GM23338 (cell line): Measurements from ENCODE around the gene HCAR2. TPM values are rescaled to one million over a fixed set of nuclear protein-coding genes. Genes with fewer than 3 reads are reported as not detected.
"Not testable (repeated sequence)": the region's sequence is repeated elsewhere in the genome, so short reads cannot be mapped to it uniquely, and the experiment has no call there.

Experiments
- ATAC-seq: fragments of 200-7000 bp; cut with Tn5 transposase; 3 replicates; pipeline ENCODE4 v1.9.1; 2020
- DNase-seq: peaks from one replicate; pipeline ENCODE4 v3.0.0-alpha.2; 2015; ENCODE audit warnings: low spot score
- H2AFZ ChIP-seq: fragments of 200-600 bp; sonication (generic); 2 replicates; pipeline ENCODE4 v1.8.0; 2016; ENCODE audit warnings: antibody characterized with exemption, mild to moderate bottlenecking, moderate library complexity
- H3F3A ChIP-seq: fragments of 200-600 bp; sonication (generic); replicated peaks from 2 replicates; pipeline ENCODE4 v1.8.0; 2017; ENCODE audit warnings: antibody characterized with exemption, mixed run types, low read depth
- H3K27ac ChIP-seq: fragments of 200-600 bp; sonication (generic); 2 replicates; pipeline ENCODE4 v1.6.1; 2016; ENCODE audit warnings: low read depth
- H3K27me3 ChIP-seq: fragments of 200-600 bp; sonication (generic); 2 replicates; pipeline ENCODE4 v1.8.0; 2016; ENCODE audit warnings: mild to moderate bottlenecking, mixed run types, moderate library complexity; ENCODE audit not compliant: insufficient read depth
- H3K36me3 ChIP-seq: fragments of 200-600 bp; sonication (generic); 2 replicates; pipeline ENCODE4 v1.8.0; 2016; ENCODE audit warnings: mild to moderate bottlenecking; ENCODE audit not compliant: insufficient read depth
- H3K4me1 ChIP-seq: fragments of 200-600 bp; sonication (generic); 2 replicates; pipeline ENCODE4 v1.8.0; 2016; ENCODE audit warnings: mild to moderate bottlenecking, moderate library complexity; ENCODE audit not compliant: insufficient read depth
- H3K4me2 ChIP-seq: fragments of 200-600 bp; sonication (generic); 2 replicates; pipeline ENCODE4 v1.7.1; 2017; ENCODE audit warnings: mixed run types
- H3K4me3 ChIP-seq: fragments of 200-600 bp; sonication (generic); 2 replicates; pipeline ENCODE4 v1.6.1; 2016; ENCODE audit warnings: mixed run types
- H3K79me2 ChIP-seq: fragments of 200-600 bp; sonication (generic); replicated peaks from 2 replicates; pipeline ENCODE4 v1.8.0; 2017; ENCODE audit warnings: mild to moderate bottlenecking; ENCODE audit not compliant: insufficient read depth
- H3K9me2 ChIP-seq: fragments of 200-600 bp; sonication (generic); 2 replicates; pipeline ENCODE4 v1.8.0; 2017; ENCODE audit not compliant: insufficient read depth
- H4K20me1 ChIP-seq: fragments of 200-600 bp; sonication (generic); replicated peaks from 2 replicates; pipeline ENCODE4 v1.8.0; 2017; ENCODE audit warnings: mild to moderate bottlenecking; ENCODE audit not compliant: insufficient read depth
- H3K27ac Mint-ChIP-seq: 2 replicates; pipeline ENCODE4 v1.8.0; 2020; ENCODE audit warnings: inconsistent platforms, mild to moderate bottlenecking, moderate library complexity, mixed read lengths
- H3K27me3 Mint-ChIP-seq: 3 replicates; pipeline ENCODE4 v1.8.0; 2022; ENCODE audit warnings: low read depth, mild to moderate bottlenecking, moderate library complexity, mixed read lengths, inconsistent platforms; ENCODE audit not compliant: insufficient read depth, poor library complexity
- H3K36me3 Mint-ChIP-seq: 3 replicates; pipeline ENCODE4 v1.8.0; 2021; ENCODE audit warnings: low read depth, mild to moderate bottlenecking, inconsistent platforms, moderate library complexity, mixed read lengths
- H3K4me1 Mint-ChIP-seq: 3 replicates; pipeline ENCODE4 v1.8.0; 2020; ENCODE audit warnings: mild to moderate bottlenecking, inconsistent platforms, mixed read lengths
- H3K4me3 Mint-ChIP-seq: 3 replicates; pipeline ENCODE4 v1.8.0; 2021; ENCODE audit warnings: moderate library complexity, mild to moderate bottlenecking, inconsistent platforms, mixed read lengths
- H3K9me3 Mint-ChIP-seq: 3 replicates; pipeline ENCODE4 v1.8.0; 2020; ENCODE audit warnings: moderate library complexity, mild to moderate bottlenecking, inconsistent platforms, mixed read lengths
- polyA plus RNA-seq: library from polyadenylated mRNA; unstranded; fragments of >200 nt; fragmentation: Nextera tagmentation; extraction: Ambion mirVana; gene quantifications from 2 replicates; pipeline ENCODE4 v1.2.1, GENCODE V29; 2016
- total RNA-seq: library from RNA; depleted of rRNA; stranded (reverse); fragments of >200 nt; shearing (Covaris generic); gene quantifications from 2 replicates; pipeline ENCODE4 v1.2.3, GENCODE V29; 2014

The HCAR2 gene
- total and polyA plus RNA-seq, 2 experiments from 2014 or later = not detected

DNA sequence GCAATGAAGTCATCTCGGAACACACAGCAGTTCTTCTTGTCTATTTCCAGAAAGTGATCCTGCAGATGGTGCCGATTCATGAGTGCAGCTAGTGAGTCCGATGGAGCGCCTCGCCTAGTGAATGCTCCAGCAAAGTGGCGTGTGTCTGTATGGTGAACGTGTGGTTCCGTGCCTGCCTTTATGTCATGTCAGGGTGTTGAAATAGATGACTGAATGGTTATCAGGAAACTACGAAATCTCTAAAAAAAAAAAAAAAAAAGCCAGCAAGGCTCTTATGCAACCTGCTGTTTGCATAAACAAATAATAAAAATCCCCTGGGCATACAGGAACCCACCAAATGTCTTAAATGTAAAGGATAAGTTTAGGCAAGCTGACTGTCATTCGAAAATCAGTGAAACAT is 13.5 kb upstream of the HCAR2 start, which contains the start of gene HCAR3:
Gene HCAR3 (minus strand): TSS at position 154 of the 400 bp plus-strand sequence. CDS start 74 bp downstream, at position 80.
- not testable (repeated sequence) for H3F3A ChIP-seq, H3K79me2 ChIP-seq, H3K4me1 ChIP-seq, H3K4me3 Mint-ChIP-seq, DNase-seq, H3K4me3 ChIP-seq, H3K36me3 Mint-ChIP-seq, ATAC-seq, H3K27me3 ChIP-seq, H4K20me1 ChIP-seq, H3K9me3 Mint-ChIP-seq, H3K9me2 ChIP-seq, H3K27me3 Mint-ChIP-seq, H3K27ac Mint-ChIP-seq, H3K27ac ChIP-seq, H2AFZ ChIP-seq, H3K36me3 ChIP-seq, H3K4me1 Mint-ChIP-seq, H3K4me2 ChIP-seq

DNA sequence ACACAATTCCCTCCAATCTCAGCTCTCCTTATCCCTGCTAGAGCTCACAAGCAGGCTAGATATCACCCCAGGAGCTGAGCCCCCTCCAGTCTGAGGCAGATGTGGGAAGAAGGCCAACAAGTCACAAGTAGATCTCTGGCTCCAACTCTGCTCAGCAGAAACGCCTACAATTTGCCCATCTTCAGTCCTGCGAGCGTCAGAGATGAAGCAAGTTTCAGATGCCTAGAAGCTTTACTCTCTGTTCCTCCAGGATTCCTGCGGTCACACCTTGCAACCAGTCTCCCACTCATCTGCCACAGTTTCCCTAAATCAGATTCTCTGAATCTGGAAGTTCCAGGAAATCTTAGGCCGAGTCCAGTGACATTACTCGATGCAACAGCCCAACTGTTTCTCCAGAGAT is 12.1 kb upstream of the HCAR2 start:
- not testable (repeated sequence) for H3K79me2 ChIP-seq, H3K27me3 ChIP-seq, H3K4me1 Mint-ChIP-seq, ATAC-seq, H3K27ac Mint-ChIP-seq, H3K9me3 Mint-ChIP-seq, H3K36me3 Mint-ChIP-seq, H3F3A ChIP-seq, DNase-seq, H3K4me3 ChIP-seq, H3K4me2 ChIP-seq, H3K4me1 ChIP-seq, H3K27ac ChIP-seq, H3K36me3 ChIP-seq, H4K20me1 ChIP-seq, H3K4me3 Mint-ChIP-seq, H2AFZ ChIP-seq, H3K27me3 Mint-ChIP-seq, H3K9me2 ChIP-seq

DNA sequence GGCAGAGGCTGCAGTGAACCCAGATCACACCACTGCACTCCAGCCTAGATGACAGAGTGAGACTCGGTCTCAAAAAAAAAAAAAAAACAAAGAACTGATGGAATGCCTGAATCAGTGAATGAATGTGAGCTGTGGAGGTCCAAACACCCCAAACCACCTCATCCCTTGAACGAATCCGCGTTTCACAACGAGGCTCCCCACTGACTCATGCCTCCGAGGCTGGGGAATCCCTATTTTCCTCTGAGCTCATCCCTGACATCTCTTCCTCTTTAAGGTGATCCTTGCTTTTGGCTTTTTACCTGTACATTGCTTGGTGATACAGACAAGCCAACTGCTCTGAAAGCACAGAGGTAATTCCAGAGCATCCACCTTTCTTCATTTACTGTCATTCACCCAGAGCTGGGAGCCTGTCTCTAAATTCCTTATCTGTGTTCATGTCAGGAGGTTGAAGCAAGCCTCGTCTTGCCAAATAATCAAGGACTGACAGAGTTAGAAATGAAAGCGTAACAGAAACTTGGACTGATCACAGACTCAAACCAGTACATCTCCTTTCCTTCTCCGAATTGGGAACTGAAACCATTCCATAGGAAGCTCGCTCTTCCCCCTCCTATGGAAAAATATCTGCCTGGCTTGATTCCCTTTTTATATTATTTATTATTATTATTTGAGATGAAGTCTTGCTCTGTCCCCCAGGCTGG is 10.5 kb upstream of the HCAR2 start:
- not testable (repeated sequence) for H3K9me2 ChIP-seq, H3K9me3 Mint-ChIP-seq, DNase-seq, H3K4me2 ChIP-seq, H3K27ac Mint-ChIP-seq, H3K27me3 ChIP-seq, H3K4me1 ChIP-seq, H3K27ac ChIP-seq, H3K4me3 ChIP-seq, H3K4me1 Mint-ChIP-seq, H3K4me3 Mint-ChIP-seq, H3K27me3 Mint-ChIP-seq, H4K20me1 ChIP-seq, H3K36me3 ChIP-seq, H3K79me2 ChIP-seq, H3F3A ChIP-seq, ATAC-seq, H2AFZ ChIP-seq, H3K36me3 Mint-ChIP-seq

DNA sequence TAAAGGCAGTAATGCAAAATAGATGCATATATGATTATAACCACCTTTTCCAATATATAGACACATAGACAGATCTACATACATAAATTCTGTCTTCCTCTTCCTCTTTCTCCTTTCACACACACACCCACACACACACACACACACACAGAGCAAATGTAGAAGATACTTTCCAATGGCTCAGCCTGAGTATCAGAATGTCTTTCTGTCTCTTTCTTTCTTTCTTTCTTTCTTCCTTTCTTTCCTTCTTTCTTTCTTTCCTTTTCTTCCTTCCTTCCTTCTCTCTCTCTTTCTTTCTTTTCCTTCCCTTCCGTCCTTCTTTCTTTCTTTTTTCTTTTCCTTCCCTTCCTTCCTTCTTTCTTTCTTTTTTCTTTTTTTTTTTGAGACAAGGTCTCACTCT is 8.1 kb upstream of the HCAR2 start:
- not testable (repeated sequence) for H3K36me3 Mint-ChIP-seq, H3K27ac Mint-ChIP-seq, DNase-seq, H3K79me2 ChIP-seq, H3F3A ChIP-seq, H3K4me1 Mint-ChIP-seq, H3K9me2 ChIP-seq, H3K27ac ChIP-seq, H3K36me3 ChIP-seq, ATAC-seq, H2AFZ ChIP-seq, H3K4me1 ChIP-seq, H3K9me3 Mint-ChIP-seq, H4K20me1 ChIP-seq, H3K27me3 Mint-ChIP-seq, H3K4me3 ChIP-seq, H3K4me2 ChIP-seq, H3K4me3 Mint-ChIP-seq, H3K27me3 ChIP-seq

DNA sequence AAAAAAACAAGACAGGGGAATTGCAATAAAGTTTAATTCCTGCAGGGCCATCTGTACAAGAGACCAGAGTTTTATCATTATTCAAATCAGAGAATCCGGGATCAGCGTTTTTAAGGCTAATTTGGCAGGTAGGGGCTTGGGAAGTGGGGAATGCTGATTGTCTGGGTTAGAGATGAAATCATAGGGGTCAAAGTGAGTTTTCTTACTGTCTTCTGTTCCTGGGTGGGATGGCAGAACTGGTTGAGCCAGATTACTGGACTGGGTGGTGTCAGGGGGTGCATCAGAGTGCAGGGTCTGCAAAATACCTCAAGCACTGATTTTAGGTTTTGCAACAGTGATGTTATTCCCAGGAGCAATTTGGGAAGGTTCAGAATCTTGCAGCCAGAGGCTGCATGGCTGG is 7.2 kb upstream of the HCAR2 start:
- not testable (repeated sequence) for H4K20me1 ChIP-seq, H3K36me3 ChIP-seq, H3K27ac Mint-ChIP-seq, H3K4me2 ChIP-seq, H3K4me1 Mint-ChIP-seq, H3K79me2 ChIP-seq, H3K4me3 ChIP-seq, H3K27ac ChIP-seq, ATAC-seq, H3K27me3 ChIP-seq, H3K4me3 Mint-ChIP-seq, H3K9me2 ChIP-seq, H3K9me3 Mint-ChIP-seq, H2AFZ ChIP-seq, H3F3A ChIP-seq, H3K27me3 Mint-ChIP-seq, H3K36me3 Mint-ChIP-seq, H3K4me1 ChIP-seq, DNase-seq

DNA sequence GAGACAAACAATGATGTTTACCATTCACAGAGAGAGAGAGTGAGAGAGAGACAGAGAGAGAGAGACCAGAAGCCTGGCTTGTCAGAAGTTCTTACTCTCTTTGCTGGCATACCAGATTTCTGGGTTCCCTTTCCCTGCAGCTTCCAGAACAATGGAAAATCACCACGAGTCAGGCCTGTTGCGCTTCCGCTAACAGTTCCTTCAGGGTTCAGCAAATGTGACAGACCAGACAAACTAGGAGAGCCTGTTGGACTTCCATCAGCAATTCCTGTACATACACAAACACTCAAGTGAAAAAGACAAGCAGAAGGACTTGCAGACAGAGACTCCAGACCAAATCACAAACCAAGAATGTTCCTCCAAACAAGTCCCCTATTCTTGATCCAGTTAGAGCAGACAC is 6.1 kb upstream of the HCAR2 start:
- not testable (repeated sequence) for H3K27ac ChIP-seq, H2AFZ ChIP-seq, H3F3A ChIP-seq, ATAC-seq, H3K4me2 ChIP-seq, H3K27ac Mint-ChIP-seq, H3K27me3 ChIP-seq, H3K4me1 Mint-ChIP-seq, H3K9me2 ChIP-seq, H3K4me3 ChIP-seq, H4K20me1 ChIP-seq, DNase-seq, H3K36me3 Mint-ChIP-seq, H3K4me3 Mint-ChIP-seq, H3K9me3 Mint-ChIP-seq, H3K36me3 ChIP-seq, H3K4me1 ChIP-seq, H3K79me2 ChIP-seq, H3K27me3 Mint-ChIP-seq

DNA sequence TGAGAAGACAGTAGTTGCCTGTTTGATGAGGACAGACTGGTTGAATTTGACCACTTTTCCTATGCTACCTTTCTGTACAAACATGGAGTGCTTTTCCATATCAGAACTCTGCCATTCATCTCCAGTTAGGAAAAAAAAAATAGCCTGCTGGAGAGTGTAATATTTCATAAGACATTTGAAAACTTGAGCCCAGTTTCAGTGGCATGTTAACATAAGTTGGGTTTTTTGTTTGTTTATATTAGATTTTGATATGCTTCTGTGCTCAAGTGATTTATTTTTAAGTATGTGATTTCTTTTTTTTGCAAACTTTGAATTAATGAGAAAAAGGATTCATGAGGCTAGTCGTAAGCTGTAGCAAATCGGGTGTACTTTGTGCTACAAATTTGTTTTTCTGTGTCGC is 684 bp upstream of the HCAR2 start:
- H2AFZ ChIP-seq, H3K27me3 Mint-ChIP-seq, H3K4me1 Mint-ChIP-seq, H3K4me3 ChIP-seq, H3K9me3 Mint-ChIP-seq, H3K79me2 ChIP-seq, H3K27ac ChIP-seq, H3K27me3 ChIP-seq, H3K36me3 Mint-ChIP-seq, H3K36me3 ChIP-seq, H3K4me1 ChIP-seq, ATAC-seq, H3K27ac Mint-ChIP-seq, H4K20me1 ChIP-seq, H3K9me2 ChIP-seq, H3K4me3 Mint-ChIP-seq, DNase-seq, H3K4me2 ChIP-seq, H3F3A ChIP-seq: not testable (repeated sequence)
